Endothelial cell of umbilical vein (primary cell): Measurements from ENCODE around the gene ZNF282. TPM values are rescaled to one million over a fixed set of nuclear protein-coding genes. Genes with fewer than 3 reads are reported as not detected.

Experiments
- BruUV-seq: library from RNA; stranded (reverse); fragments of 400-500 nt; replicated peaks from 2 replicates; lab custom pipeline; 2021; lab: Mats Ljungman, UMichigan
- CTCF ChIA-PET: fragments of 300-600, 350-600 bp; sonication (Branson Sonifier 250); formaldehyde crosslinking; loops from one replicate; lab custom pipeline; 2021; ENCODE audit warnings: antibody characterized with exemption, inconsistent platforms; lab: Charles Lee
- POLR2A ChIA-PET: fragments of 300-600, 350-600 bp; sonication (Branson Sonifier 250); formaldehyde crosslinking; loops from one replicate; lab custom pipeline; 2021; ENCODE audit warnings: antibody characterized with exemption, inconsistent platforms; lab: Charles Lee
- DNase-seq: peaks from one replicate; pipeline ENCODE4 v3.0.0-alpha.2; 2011; ENCODE audit warnings: low read depth, low spot score
- FAIRE-seq: peaks from 2 replicates; lab custom pipeline; 2011; peaks lifted over from hg19 to GRCh38; lab: Jason Lieb, UNC
- H2AFZ ChIP-seq: 2 replicates; pipeline ENCODE4 v1.6.0; 2012; ENCODE audit warnings: low read depth, low read length, control low read depth, inconsistent platforms
- H3K27ac ChIP-seq: 2 replicates; pipeline ENCODE4 v1.5.1; 2011; ENCODE audit warnings: low read depth, mild to moderate bottlenecking, control low read depth, low read length, moderate library complexity; ENCODE audit not compliant: insufficient read depth
- H3K27me3 ChIP-seq, 2 experiments: 2 replicates each; pipeline versions ENCODE4 v1.6.0 to v1.6.1; 2011; ENCODE audit warnings: low read length in 2 of 2, mixed read lengths in 1 of 2; ENCODE audit not compliant: control insufficient read depth in 2 of 2, insufficient read depth in 2 of 2
- H3K36me3 ChIP-seq, 2 experiments: 2 replicates in 1 of 2; 3 replicates in 1 of 2; pipeline ENCODE4 v1.5.1; 2011; ENCODE audit warnings: low read length in 2 of 2, mild to moderate bottlenecking in 1 of 2, moderate library complexity in 1 of 2; ENCODE audit not compliant: control insufficient read depth in 2 of 2, insufficient read depth in 2 of 2; ENCODE audit errors: extremely low read depth in 1 of 2
- H3K4me1 ChIP-seq: 3 replicates; pipeline ENCODE4 v1.5.1; 2011; ENCODE audit warnings: mild to moderate bottlenecking, low read length; ENCODE audit not compliant: control insufficient read depth, insufficient read depth; ENCODE audit errors: extremely low read depth
- H3K4me2 ChIP-seq: 2 replicates; pipeline ENCODE4 v1.6.1; 2011; ENCODE audit warnings: low read length, control low read depth, mixed read lengths; ENCODE audit not compliant: insufficient read depth
- H3K4me3 ChIP-seq, 3 experiments: fragments of 200-600 bp in 1 of 3; sonication (generic), shearing (Covaris generic) in 1 of 3; replicated peaks in 1 of 3; 2 replicates each; pipeline ENCODE4 v1.5.1; 2011 to 2016; ENCODE audit warnings: control low read depth in 3 of 3, low read length in 3 of 3, mild to moderate bottlenecking in 2 of 3, inconsistent platforms in 1 of 3, low read depth in 1 of 3, moderate library complexity in 1 of 3; ENCODE audit not compliant: insufficient read depth in 1 of 3
- H3K79me2 ChIP-seq: 2 replicates; pipeline ENCODE4 v1.6.0; 2012; ENCODE audit warnings: low read length, inconsistent platforms; ENCODE audit not compliant: control insufficient read depth, insufficient read depth
- H3K9ac ChIP-seq: replicated peaks from 2 replicates; pipeline ENCODE3; 2011; ENCODE audit warnings: low read length, control low read depth; ENCODE audit not compliant: insufficient read depth; ENCODE audit errors: extremely low read depth
- H3K9me1 ChIP-seq: replicated peaks from 3 replicates; pipeline ENCODE4 v1.6.0; 2011; ENCODE audit warnings: mild to moderate bottlenecking, low read length; ENCODE audit not compliant: control insufficient read depth, insufficient read depth; ENCODE audit errors: extremely low read depth
- H3K9me3 ChIP-seq: replicated peaks from 2 replicates; pipeline ENCODE4 v1.5.1; 2012; ENCODE audit warnings: low read length, inconsistent platforms; ENCODE audit not compliant: control insufficient read depth, insufficient read depth
- H4K20me1 ChIP-seq: replicated peaks from 2 replicates; pipeline ENCODE3; 2011; ENCODE audit warnings: mild to moderate bottlenecking, low read length; ENCODE audit not compliant: control insufficient read depth, insufficient read depth; ENCODE audit errors: extremely low read depth
- CTCF ChIP-seq, 2 donors: IDR thresholded peaks; 1 replicate in 1 of 2; 2 replicates in 1 of 2; pipeline ENCODE4 v1.5.1; 2011; ENCODE audit warnings: low read length in 2 of 2, mild to moderate bottlenecking in 2 of 2, moderate library complexity in 2 of 2, control low read depth in 1 of 2, inconsistent platforms in 1 of 2, low read depth in 1 of 2; ENCODE audit not compliant: insufficient read depth in 1 of 2; ENCODE audit errors: extremely low read depth in 1 of 2
- EZH2 ChIP-seq: IDR thresholded peaks from 2 replicates; pipeline ENCODE4 v1.6.1; 2012; ENCODE audit warnings: borderline replicate concordance, low read depth, mild to moderate bottlenecking, moderate library complexity, low read length, inconsistent platforms; ENCODE audit not compliant: severe bottlenecking
- FOS ChIP-seq: IDR thresholded peaks from 2 replicates; pipeline ENCODE4 v1.6.1; 2011; ENCODE audit warnings: mild to moderate bottlenecking, low read length, moderate library complexity, borderline replicate concordance; ENCODE audit not compliant: insufficient read depth
- GATA2 ChIP-seq: IDR thresholded peaks from 2 replicates; pipeline ENCODE4 v1.7.0; 2011; ENCODE audit warnings: low read depth, mild to moderate bottlenecking, moderate library complexity, mixed read lengths, low read length; ENCODE audit not compliant: insufficient read length, insufficient read depth
- JUN ChIP-seq: IDR thresholded peaks from 2 replicates; pipeline ENCODE4 v1.6.1; 2011; ENCODE audit warnings: borderline replicate concordance, low read depth; ENCODE audit not compliant: insufficient read length, insufficient read depth
- MAX ChIP-seq: IDR thresholded peaks from 2 replicates; pipeline ENCODE4 v1.6.1; 2011; ENCODE audit not compliant: insufficient read depth, insufficient read length
- MYC ChIP-seq: IDR thresholded peaks from one replicate; pipeline ENCODE4 v1.6.1; 2011; ENCODE audit warnings: mild to moderate bottlenecking, low read depth, low read length
- POLR2A ChIP-seq: IDR thresholded peaks from 2 replicates; pipeline ENCODE4 v1.6.1; 2012; ENCODE audit warnings: low read depth, mild to moderate bottlenecking, control low read depth, low read length
- POLR2AphosphoS5 ChIP-seq: IDR thresholded peaks from 2 replicates; pipeline ENCODE4 v1.6.1; 2012; ENCODE audit warnings: low read depth, mild to moderate bottlenecking, control low read depth, low read length, moderate library complexity; ENCODE audit not compliant: insufficient read depth
- dilution Hi-C: fragments of 300-500 bp; cut with MboI; formaldehyde crosslinking; loops from one replicate; pipeline ENCODE4 v1.15.0; 2019; ENCODE audit warnings: low sequenced_read_pairs; ENCODE audit not compliant: extremely low pct_ligation_motif_present
- intact Hi-C: fragments of 100-400 bp; cut with micrococcal nuclease; formaldehyde crosslinking; loops from one replicate; pipeline ENCODE4 v1.10.0; 2022
- polyA plus RNA-seq, 4 experiments: library from polyadenylated mRNA; depleted of rRNA in 3 of 4; stranded (reverse) in 3 of 4; unstranded in 1 of 4; fragments of >200 nt; gene quantifications; 2 replicates each; pipeline versions ENCODE4 v1.2.1 to v1.2.3, GENCODE V29; 2011 to 2012; ENCODE audit warnings: missing spikeins in 1 of 4
- total RNA-seq: library from RNA; stranded (reverse); gene quantifications from 2 replicates; pipeline ENCODE4 v1.2.3, GENCODE V29; 2021

The ZNF282 gene
- total and polyA plus RNA-seq, 2 donors (not counting 3 experiments of a cell fraction or from before 2014, with no cell fraction given) = 20.0 to 34.4 TPM

GRCh38 chr7:149172534-149172920 is 22.8 kb upstream of the ZNF282 start:
- dilution Hi-C loops = no loop called here
- Histone ChIP-seq H3K4me3 (no peak overlapping the region), H3K9me1 (no peaks in the 10 kb centered on the region), H3K4me2 (no peak overlapping the region), H3K79me2 (no peaks in the 10 kb centered on the region), H3K36me3 (peaks cover 7% of the 10 kb centered on the region in 2 experiments), H3K9ac (no peak overlapping the region), H4K20me1 (no peaks in the 10 kb centered on the region), H2AFZ (no peak overlapping the region), H3K27me3 (no peaks in the 10 kb centered on the region), H3K9me3 (no peaks in the 10 kb centered on the region), H3K27ac (no peak overlapping the region), H3K4me1 (peaks cover 7% of the 10 kb centered on the region)
- POLR2A ChIA-PET = no interaction called here
- BruUV-seq = no TSS peak
- FAIRE-seq = no peak
- no peak for DNase-seq
- intact Hi-C loops = no loop called here
- CTCF ChIA-PET = no interaction called here
- TF ChIP-seq GATA2 = no peak
- no peak for TF ChIP-seq MAX
- TF ChIP-seq POLR2A = no peak
- TF ChIP-seq FOS = no peak
- TF ChIP-seq JUN = no peak
- no peak for TF ChIP-seq EZH2
- no peak for TF ChIP-seq POLR2AphosphoS5
- no peak for TF ChIP-seq CTCF (IDR thresholded peaks at IDR 0.05; ENCODE audit: extremely low read depth in 1 of 2, insufficient read depth in 1 of 2, low read depth in 1 of 2, low read length in 2 of 2)
- TF ChIP-seq MYC = no peak
